GM19455 (cell line): ENCODE data around the gene TMEM52.

Source experiments
- ATAC-seq: cut with Tn5 transposase; IDR thresholded peaks from one replicate; pipeline ENCODE4 v1.9.1; 2021; ENCODE audit not compliant: unreplicated experiment

Gene TMEM52

DNA sequence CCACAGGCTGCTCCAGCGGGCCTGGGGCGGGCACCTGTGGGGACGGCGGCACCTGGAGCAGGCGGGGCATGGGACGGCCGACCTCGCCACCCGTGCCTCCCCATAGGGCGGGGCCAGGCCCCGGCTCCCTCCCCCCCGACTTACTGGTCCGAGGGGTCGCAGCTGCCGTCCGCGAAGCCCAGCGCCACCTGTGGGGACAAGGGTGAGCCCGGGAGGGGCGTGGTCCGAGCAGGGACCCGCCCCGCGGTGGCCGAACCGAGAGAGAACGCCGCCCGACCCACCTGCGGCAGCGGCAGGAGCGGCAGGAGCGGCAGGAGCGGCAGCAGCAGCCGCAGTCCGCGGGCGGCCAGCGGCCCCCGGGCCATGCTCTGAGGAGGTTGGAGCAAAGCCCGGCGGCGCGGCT is at the start of gene TMEM52:
Gene TMEM52 (minus strand): TSS at position 379 of the 403 bp plus-strand sequence. CDS start 14 bp downstream, at position 365.
- peak; percentile 27 for ATAC-seq

DNA sequence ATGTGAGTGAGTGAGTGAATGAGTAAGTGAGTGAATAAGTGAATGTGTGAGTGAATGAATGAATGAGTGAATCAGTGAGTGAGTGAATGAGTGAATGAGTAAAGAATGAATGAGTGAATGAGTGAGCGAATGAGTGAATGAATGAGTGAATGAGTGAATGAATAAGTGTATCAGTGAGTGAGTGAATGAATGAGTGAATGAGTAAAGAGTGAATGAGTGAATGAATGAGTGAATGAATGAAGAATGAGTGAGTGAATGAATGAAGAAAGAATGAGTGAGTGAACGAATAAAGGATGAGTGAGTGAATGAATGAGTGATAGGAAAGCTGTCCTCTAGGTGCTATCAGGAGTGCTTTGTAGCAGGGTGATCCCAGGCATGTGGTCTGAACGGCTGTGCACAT is 48.8 kb upstream of the TMEM52 start:
- no peak for ATAC-seq

DNA sequence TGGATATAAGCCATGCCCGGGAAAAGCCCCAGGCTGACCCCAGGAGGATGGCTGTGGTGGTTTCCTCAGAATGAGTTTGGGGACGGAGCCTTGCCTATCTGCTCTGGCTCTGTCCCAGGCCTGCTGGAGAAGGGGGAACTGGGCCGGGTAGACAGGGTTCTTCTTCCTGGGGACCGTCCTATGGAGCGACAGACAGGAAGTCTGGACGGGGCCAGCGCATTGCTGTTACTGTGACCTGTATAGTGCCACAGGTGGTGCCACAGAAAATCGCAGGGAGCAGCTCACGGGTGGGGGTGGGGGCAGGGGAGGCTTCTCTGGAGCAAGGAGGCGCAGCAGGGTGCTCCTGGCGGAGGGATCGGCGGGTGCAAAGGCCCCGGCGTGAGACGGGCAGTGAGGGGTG is 48.1 kb upstream of the TMEM52 start:
- no peak for ATAC-seq

DNA sequence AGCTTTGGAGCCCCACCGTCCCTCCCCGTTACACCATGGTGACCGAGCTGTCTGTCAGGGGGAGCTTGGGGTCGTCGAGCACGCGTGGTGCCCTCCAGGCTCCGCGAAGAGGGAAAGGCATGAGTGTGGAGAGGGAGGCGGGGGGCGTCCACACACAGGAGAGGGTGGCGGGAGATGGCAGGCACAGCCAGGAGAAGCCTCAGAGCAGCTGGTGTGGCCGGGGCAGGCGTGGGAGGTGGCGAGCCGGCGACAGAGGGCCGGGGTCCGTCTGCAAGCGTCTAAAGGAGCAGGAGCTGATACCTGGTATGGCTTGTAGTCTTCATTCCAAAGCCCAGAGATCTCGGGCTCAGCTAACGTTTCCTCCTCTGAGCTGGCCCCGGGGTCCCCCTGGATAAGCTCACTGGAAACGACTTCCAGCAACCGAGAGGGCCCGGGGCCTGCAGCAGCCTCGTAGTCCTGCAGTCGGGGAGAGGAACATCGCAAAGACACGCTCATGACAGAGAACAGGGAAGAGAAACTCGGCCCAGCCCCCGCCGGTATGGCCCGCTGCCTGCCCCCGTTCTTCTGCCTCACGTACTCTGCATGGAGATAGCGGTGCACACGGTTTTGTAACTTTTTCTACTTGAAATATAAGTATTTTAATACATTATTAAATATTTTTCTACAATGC is 47.1 kb upstream of the TMEM52 start:
- no peak for ATAC-seq

DNA sequence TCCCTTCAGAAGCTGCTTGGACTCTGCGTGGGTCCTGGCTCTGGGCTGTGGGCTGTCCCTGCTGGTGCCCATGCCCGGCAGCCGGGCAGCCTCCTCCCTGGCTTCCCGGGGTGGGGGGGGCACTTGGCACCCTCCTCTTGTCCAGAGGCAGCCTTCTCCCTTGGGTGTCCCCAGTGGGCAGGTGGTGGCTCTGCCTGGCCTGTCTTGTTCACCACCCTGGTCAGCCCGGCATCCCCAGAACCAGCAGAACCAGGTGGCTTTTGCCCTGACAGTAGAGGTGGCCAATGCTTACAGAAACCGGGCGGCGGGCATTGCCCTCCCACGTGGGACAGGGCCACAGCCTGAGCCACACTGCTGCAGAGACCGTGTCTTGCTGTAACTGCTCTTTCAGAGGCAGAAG is 46.5 kb upstream of the TMEM52 start:
- ATAC-seq: no peak

DNA sequence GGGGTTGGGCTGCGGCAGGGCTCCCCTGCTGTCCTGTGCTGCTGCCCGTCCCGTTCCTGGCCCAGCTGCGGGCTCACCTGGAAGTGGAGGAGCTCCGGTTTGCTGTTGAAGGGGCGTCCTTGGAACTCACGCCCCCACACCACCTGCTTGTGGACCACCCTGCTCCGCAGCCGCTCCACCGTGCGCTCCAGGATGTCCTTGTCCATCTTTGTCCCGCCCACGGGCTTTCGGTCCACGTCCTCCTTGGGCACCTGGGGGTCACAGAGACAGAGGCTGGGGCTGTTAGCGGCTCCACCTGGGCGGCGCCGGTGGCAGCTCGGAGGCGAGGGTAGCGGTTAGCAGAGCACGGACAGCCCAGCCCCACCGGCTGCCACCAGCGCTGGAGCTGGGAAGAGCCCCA is 45.7 kb upstream of the TMEM52 start:
- no peak for ATAC-seq

DNA sequence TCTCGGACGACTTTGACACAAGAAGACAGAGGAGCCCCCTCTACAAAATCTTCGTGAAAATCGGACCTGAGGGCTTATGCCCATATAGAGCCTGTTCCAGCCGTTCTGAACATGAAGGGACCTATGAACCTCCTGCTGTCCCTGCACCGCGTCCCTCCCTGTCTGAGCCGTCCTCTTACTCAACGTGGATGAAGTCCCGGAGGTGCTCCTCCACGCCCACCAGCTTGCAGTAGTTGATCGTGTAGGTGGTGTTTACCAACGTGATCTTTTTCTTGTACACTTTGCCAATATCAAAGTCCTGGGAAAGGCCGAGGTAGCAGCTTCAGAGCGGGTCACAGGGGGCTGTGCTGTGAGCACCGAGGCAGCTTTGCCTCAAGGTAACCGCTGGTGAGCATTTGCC is 44.5 kb upstream of the TMEM52 start:
- no peak for ATAC-seq

DNA sequence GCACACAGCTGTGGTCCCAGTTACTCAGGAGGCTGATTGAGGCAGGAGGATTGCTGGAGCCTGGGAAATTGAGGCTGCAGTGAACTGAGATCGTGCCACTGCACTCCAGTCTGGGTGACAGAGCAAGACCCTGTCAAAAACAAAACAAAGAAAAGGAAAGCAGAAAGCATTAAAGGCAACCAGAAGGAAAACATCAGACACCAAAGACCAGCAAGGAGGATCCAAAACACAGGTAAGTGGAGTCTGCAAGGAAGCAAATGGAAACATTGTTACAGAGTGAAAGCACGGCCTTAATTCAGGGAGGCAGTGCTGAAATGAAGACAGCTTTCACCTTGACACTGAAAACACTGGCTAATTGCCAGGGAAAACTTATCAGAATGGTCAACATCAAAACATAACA is 43.7 kb upstream of the TMEM52 start:
- ATAC-seq: no peak

DNA sequence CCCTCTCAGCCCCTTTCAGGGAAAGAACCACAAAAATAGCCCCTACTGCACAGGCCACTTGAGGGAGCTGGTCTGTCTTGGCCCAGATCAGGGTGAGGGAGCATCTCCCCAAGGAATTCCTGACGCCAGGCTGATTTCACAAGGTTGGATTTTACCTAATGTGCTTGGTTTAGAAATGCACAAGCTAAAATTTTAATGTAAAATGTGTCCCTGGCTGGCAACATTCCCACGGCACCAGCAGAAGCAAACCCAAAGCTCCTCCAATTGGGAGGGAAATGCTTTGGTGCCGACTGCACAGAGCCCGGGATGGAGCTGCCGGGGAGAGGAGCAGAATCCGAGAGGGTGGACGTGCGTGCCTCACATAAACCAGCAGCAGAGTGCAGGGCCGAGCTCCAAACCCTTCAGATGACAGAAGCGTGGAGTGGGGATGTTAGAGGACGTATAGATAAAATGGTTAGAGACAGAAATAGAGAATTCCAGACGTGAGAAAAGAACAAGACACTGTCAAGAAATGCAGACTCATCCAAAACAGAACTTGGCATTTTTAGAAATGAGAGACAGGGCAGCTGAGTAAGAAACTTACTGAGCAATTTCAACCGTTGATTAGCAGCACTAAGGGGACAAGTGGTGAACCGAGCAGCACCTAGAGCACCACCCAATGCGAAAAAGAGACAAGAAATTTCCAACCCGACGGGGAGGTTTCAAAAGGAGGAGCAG is 41.6 kb upstream of the TMEM52 start:
- ATAC-seq: no peak

DNA sequence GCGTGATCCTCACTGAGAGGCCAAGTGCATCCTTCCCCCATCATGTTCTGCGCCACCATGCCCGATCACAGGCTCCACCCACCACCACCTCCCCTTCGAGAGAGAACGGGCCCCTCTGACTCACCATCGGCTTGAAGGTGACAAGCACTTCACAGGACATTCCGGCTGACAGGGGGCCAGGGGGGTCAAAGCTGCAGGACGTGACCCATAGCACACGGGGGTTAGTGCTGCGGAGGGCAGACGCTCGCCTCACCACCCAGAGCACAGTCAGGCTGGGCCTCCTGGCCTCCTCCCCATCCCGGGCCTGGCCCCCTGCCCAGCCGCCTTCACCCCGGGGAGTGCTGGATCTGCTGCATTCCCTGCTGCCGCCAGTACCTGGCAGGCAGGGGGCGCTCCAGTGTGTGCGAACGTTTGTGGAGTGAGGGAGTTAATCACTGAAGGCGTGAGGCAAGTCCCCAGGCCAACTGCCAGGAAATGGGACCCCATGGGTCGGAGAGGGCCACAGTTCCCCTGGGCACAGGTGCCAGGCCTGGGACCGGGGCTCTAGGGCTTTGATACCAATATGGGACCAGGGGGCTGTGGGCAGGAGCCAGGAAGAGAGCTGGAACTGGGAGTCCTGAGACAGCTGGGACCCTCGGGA is 40.9 kb upstream of the TMEM52 start:
- no peak for ATAC-seq

DNA sequence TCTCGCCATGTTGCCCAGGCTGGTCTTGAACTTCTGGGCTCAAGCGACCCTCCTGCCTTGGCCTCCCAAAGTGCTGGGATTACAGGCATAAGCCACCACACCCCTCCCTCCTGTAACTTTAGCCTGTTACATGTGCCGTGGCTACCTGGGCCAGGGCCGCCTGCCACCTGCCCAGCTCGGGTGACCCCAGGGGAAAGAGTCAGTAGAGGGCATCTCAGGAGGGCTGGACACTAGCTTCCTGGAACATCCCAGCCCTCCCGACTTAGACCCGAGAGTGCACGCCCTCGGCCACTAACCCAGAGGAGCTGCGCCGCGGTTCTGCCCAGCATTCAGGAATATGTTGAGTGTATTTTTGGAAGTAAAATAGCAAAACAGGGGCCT is 40.4 kb upstream of the TMEM52 start:
- ATAC-seq: no peak

DNA sequence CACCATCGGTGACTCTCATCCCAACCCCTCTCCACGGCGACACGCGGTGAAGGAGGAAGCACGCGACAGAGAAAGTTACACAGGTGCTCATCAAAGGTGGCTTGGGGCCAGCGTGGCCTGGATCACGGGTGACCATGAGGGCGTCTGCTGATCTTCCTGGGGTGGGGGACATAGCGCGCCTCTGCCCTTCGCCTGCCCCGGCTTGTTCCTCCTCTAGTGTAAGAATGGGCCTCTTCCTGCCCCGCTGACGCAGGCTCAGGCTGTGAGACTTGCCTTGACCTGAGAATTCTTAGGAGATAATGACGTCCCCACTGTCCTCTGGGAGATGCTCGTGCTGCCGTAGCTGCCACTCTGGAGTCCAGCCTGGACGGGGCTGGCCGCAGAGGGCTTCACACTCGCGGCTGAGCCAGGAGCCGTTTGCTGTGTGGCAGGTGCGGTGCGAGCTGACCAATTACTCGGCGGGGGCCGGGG is 39.0 kb upstream of the TMEM52 start:
- no peak for ATAC-seq

DNA sequence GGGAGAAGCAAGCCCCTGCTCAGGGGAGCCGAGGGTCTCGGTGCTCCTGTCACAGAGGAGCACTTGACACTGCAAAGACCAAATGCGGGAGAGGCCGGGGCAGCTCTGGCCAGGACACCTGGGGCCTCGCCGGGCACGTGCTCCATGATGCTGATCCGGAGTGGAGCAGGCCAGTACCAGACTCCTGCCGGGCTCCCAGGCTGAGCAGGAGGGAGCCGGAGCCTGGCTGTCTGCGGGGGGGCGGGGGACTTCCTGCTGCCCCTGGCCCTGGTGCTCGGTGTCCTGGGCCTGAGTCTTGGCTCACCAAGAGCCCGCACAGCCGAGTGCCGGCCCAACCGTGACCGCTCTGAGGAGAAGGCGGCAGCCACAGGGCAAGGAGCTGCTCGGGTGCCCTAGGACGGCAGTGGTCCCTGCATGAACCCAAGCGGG is 38.5 kb upstream of the TMEM52 start:
- no peak for ATAC-seq

DNA sequence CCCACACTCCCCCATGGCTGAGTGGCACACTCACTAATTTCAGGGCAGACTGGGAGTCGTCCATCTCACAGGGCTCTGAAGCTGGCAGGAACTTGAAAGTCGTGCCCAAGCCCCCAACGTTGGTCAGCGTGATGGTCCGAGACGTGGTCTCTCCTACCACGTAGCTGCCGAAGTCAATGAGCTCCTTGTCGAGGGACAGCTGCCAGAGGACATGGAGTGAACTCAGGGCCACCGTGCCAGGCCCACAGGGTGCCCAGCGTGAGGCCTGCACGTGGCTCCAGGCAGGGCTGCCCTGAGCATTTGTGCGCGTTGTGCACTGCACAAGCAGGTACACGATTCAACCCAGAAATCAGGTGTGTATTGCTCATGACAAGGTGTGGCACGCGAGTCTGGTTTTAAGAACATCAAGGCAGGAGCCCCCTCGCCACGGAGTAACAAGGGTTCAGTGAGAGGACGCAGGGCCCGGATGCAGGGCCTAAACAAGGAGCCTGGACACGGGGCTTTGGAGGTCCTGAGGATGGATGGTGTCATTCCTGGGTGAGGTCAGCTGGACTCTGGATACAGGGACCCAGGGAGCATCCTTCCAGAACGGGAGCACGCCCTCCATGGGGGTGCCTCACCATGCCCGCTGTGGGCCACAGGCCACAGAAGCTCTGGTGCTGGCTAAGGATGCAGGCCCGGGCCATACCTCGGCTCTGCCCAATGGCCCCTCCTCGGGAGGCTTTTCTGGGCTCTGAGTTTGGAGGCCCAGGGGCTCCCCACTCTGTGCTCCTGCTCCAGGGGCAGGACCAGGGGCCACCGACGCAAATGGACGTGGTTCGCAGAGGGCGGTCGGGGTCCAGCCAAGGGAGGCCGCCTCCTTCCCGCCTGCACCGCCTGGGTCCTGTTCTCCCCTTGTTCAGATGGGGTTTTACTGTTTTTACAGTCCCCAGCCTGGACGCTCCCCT is 37.8 kb upstream of the TMEM52 start:
- ATAC-seq: no peak

DNA sequence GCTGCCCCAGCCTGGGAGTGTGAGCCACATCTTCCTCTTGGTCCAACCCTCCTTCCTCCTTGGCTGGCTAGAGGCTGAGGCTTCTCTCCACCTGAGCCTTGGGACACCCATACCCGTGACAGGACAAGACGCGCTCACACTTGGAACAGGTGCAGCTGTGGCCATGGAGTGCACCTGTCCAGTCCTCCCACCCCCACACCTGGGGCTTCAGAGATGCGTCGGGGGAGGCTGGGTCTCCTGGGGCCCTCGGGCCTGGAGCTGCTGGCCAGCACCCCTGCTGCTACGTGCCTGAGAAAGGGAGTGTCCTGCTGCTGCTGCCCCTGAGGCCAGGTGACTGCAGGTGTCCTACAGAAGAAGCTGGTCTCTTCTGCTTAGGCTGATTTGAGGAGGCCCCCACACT is 37.0 kb upstream of the TMEM52 start:
- no peak for ATAC-seq

DNA sequence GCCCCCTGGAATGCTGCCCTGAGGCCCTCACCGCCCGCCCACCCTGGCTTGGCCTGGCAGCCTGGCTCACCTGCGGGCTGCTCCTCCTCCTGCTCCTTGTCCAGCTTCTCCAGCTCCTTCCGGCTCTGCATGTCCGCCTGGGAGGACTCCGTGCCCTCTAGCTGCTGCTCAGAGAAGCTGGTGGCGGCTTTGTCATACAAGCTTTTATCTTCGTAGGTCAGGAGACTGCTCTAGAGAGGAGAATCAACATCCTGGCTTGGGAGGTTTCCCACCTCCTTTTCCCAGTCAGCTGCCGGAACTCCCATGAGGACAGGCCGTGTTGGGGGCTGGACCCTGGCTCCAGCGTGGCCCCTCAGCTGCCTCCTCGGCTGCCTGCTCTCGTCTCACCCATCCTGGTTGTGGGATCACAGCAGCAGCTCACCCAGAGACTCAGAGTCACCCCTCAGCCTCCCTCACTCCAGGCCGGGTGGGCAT is 36.6 kb upstream of the TMEM52 start:
- ATAC-seq: no peak

DNA sequence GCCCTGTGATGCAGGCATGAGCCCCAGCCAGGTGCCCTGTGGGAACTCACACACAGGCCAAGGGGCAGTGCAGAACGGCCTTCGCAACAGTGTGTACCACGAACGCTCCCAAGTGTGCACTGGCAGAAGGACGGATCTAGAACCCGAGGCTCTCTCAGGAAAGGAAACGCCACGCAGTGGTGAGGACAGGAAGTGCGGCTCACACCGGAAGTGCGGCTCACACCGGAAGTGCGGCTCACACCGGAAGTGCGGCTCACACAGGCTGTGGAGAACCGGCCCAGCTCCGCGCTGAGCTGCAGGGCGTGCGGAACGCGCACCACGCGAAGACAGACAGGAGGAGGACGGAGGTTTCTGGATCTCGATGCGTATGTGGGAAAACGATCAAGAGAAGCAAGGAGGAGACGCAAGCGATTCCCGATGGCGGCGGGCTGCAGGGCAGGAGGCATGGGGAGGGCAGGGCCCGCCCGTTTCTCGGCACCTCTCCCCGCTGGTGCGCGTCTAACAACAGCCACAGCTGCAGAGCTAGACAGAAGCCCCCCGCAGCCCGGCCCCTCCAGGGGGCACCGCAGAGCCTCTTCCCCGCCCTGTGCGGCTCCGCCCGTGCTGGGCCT is 35.9 kb upstream of the TMEM52 start:
- no peak for ATAC-seq

DNA sequence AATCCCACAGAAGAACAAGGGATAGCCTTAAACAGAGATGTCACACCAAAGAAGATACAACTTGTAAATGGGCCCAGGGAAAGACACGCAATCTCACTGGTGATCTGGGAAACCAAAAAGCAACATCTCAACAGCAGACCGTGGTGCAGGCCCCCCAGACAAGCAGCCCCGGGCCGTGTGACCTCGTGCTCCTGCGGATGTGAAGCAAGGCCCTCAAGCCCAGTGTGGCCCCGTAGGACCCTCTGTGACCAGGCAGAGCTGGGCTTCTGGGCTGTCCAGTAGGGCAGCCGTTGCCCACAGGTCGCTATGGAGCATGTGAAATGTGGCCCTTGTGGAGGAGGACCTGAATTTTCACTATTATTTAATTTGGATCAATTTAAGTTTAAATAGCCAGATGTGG is 34.9 kb upstream of the TMEM52 start:
- no peak for ATAC-seq

DNA sequence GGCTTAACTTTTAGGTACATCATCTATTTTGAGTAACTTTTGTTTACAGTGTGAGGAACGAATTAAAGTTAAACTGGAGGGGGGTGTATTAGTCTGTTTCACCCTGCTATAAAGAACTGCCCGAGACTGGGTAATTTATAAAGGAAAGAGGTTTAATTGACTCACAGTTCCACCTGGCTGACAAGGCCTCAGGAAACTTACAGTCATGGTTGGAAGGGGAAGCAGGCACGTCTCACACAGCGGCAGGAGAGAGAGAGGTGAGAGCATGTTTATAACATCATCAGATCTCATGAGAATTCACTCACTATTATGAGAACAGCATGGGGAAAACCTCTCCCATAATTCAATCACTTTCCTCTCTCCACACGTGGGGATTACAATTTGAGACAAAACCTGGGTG is 31.9 kb upstream of the TMEM52 start:
- ATAC-seq: no peak

DNA sequence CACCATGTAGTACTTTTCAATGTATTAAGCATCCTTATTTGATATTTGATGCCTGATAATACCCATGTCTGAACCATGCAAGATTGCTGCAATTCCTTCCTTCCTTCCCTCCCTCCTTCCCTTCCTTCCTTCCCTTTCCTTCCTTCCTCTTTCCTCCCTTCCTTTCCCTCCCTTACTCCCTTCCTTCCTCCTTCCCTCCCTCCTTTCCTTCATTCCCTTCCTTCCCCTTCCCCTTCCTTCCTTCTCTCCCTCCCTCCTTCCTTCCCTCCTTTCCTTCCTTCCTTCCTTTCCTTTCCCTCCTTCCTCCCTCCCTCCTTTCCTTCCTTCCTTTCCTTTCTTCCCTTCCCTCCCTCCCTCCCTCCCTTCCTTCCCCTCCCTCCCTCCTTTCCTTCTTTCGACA is 29.7 kb upstream of the TMEM52 start:
- no peak for ATAC-seq

DNA sequence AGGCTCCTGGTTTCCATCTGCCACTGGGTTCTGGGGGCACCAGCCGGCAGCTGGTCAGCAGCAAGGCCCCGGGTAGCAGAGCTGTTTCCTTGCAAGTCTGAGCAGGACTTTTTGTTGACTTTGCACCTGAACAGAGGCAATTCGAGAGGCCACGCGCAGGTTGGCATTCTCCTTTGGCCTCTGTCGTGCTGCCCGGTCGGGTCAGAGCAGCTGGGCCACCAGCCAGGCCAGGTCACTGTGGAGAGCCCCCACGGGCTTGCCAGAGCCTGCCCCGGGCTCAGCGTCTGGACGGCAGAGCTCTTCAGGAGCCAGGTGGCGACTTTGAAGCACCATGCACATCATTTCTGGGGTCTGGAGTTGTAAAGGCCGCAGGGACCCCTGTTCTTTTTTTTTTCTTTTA is 28.4 kb upstream of the TMEM52 start:
- ATAC-seq: no peak
